ENCODE data around the gene OSTF1.

DNA sequence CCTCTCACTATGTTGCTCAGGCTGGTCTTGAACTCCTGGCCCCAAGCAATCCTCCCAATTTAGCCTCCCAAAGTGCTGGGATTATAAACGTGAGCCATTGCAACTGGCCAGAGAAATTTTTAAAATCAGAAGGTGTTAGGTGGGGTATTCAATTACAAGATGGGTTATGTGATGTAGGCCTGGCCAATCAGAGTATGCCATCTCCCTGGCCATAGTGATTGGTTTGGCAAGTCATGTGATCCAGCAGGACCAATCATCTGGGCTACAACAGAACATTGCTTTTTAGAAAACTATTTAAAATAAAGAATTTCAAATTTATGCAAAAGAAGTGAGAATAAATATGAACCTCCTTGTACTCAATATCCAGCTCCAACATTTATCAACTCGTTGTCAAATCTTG, 22.8 kb upstream of the OSTF1 start:
- TF ChIP-seq, protein P1, sequence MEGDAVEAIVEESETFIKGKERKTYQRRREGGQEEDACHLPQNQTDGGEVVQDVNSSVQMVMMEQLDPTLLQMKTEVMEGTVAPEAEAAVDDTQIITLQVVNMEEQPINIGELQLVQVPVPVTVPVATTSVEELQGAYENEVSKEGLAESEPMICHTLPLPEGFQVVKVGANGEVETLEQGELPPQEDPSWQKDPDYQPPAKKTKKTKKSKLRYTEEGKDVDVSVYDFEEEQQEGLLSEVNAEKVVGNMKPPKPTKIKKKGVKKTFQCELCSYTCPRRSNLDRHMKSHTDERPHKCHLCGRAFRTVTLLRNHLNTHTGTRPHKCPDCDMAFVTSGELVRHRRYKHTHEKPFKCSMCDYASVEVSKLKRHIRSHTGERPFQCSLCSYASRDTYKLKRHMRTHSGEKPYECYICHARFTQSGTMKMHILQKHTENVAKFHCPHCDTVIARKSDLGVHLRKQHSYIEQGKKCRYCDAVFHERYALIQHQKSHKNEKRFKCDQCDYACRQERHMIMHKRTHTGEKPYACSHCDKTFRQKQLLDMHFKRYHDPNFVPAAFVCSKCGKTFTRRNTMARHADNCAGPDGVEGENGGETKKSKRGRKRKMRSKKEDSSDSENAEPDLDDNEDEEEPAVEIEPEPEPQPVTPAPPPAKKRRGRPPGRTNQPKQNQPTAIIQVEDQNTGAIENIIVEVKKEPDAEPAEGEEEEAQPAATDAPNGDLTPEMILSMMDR (IDR thresholded peaks at IDR 0.05): no peak
- TF ChIP-seq POLR2A (IDR thresholded peaks at IDR 0.05): no peak

Measured in prostate gland (tissue), 2 donors.